ENCODE data around the gene SORCS2. TPM values are rescaled to one million over a fixed set of nuclear protein-coding genes. Genes with fewer than 3 reads are reported as not detected.

Gene SORCS2
- total and polyA plus RNA-seq, 2 experiments from 2014 or later, result 0.92 to 6.9 TPM

GRCh38 chr4:7571001-7571400 lies 378.7 kb downstream of the SORCS2 start:
- Histone ChIP-seq H3K27ac (no peak overlapping the region), H3K9me3 (ENCODE audit: low read depth) (no peaks in the 10 kb centered on the region), H3K4me1 (ENCODE audit: low read depth) (no peaks in the 10 kb centered on the region), H3K36me3 (no peaks in the 10 kb centered on the region), H3K4me3 (no peak overlapping the region), H3K27me3 (no peaks in the 10 kb centered on the region)
- no peak for TF ChIP-seq CTCF (IDR thresholded peaks at IDR 0.05; ENCODE audit: low read depth, low read length)
- no peak for DNase-seq (ENCODE audit: low read depth in 1 of 2, low spot score in 1 of 2)

GRCh38 chr4:7571701-7572100 lies 379.4 kb downstream of the SORCS2 start:
- Histone ChIP-seq H3K4me1 (ENCODE audit: low read depth) (no peaks in the 10 kb centered on the region), H3K9me3 (ENCODE audit: low read depth) (no peaks in the 10 kb centered on the region), H3K27ac (no peak overlapping the region), H3K27me3 (no peaks in the 10 kb centered on the region), H3K36me3 (no peaks in the 10 kb centered on the region), H3K4me3 (no peak overlapping the region)
- no peak for DNase-seq (ENCODE audit: low read depth in 1 of 2, low spot score in 1 of 2)
- no peak for TF ChIP-seq CTCF (IDR thresholded peaks at IDR 0.05; ENCODE audit: low read depth, low read length)

- Histone ChIP-seq H3K4me1 (ENCODE audit: low read depth) (no peaks in the 10 kb centered on the region), H3K27me3 (no peaks in the 10 kb centered on the region), H3K4me3 (no peak overlapping the region), H3K9me3 (ENCODE audit: low read depth) (no peaks in the 10 kb centered on the region), H3K27ac (no peak overlapping the region), H3K36me3 (no peaks in the 10 kb centered on the region)
- DNase-seq (ENCODE audit: low read depth in 1 of 2, low spot score in 1 of 2), result no peak
- no peak for TF ChIP-seq CTCF (IDR thresholded peaks at IDR 0.05; ENCODE audit: low read depth, low read length)
Measured at GRCh38 chr4:7572894-7573293, 380.6 kb downstream of the SORCS2 start.

- Histone ChIP-seq H3K27me3 (no peaks in the 10 kb centered on the region), H3K4me3 (no peak overlapping the region), H3K9me3 (ENCODE audit: low read depth) (no peaks in the 10 kb centered on the region), H3K36me3 (no peaks in the 10 kb centered on the region), H3K4me1 (ENCODE audit: low read depth) (no peaks in the 10 kb centered on the region), H3K27ac (no peak overlapping the region)
- DNase-seq (ENCODE audit: low read depth in 1 of 2, low spot score in 1 of 2), result no peak
- TF ChIP-seq CTCF (IDR thresholded peaks at IDR 0.05; ENCODE audit: low read depth, low read length), result no peak
Measured at GRCh38 chr4:7573576-7574091, 381.3 kb downstream of the SORCS2 start.

GRCh38 chr4:7574287-7575014 lies 382.1 kb downstream of the SORCS2 start:
- H3K36me3 ChIP-seq, result no peaks in the 10 kb centered on the region
- no peak for TF ChIP-seq CTCF (IDR thresholded peaks at IDR 0.05; ENCODE audit: low read depth, low read length)
- no peak overlapping the region for H3K4me3 ChIP-seq
- H3K9me3 ChIP-seq (ENCODE audit: low read depth), result no peaks in the 10 kb centered on the region
- no peaks in the 10 kb centered on the region for H3K4me1 ChIP-seq (ENCODE audit: low read depth)
- no peaks in the 10 kb centered on the region for H3K27me3 ChIP-seq
- no peak for DNase-seq (ENCODE audit: low read depth in 1 of 2, low spot score in 1 of 2)
- no peak overlapping the region for H3K27ac ChIP-seq

Data from cardiac muscle cell (in vitro differentiated cells and primary cell).